CD14-positive monocyte (primary cell): ENCODE results near the gene LTBP2. TPM values are rescaled to one million over a fixed set of nuclear protein-coding genes. Genes with fewer than 3 reads are reported as not detected.
A peak's percentile ranks its signal among the peaks of the same experiment; 100 is the strongest.

ENCODE experiments used
- DNase-seq, 3 donors: peaks; one replicate each; pipeline ENCODE4 v3.0.0-alpha.2; 2011 to 2022
- H2AFZ ChIP-seq: 2 replicates; pipeline ENCODE4 v1.6.0; 2012; ENCODE audit warnings: mild to moderate bottlenecking, low read depth, low read length, inconsistent platforms; ENCODE audit not compliant: insufficient read depth, poor library complexity, severe bottlenecking
- H3K27ac ChIP-seq, 2 donors: 1 replicate in 1 of 2; 2 replicates in 1 of 2; pipeline ENCODE4 v1.5.1; 2012 to 2013; ENCODE audit warnings: low read length in 2 of 2, control low read depth in 1 of 2, inconsistent platforms in 1 of 2, low read depth in 1 of 2, mild to moderate bottlenecking in 1 of 2
- H3K27me3 ChIP-seq, 2 donors: one replicate each; pipeline versions ENCODE4 v1.6.0 to v1.6.1; 2011 to 2013; ENCODE audit warnings: low read length in 2 of 2; ENCODE audit not compliant: control insufficient read depth in 2 of 2, insufficient read depth in 2 of 2
- H3K36me3 ChIP-seq, 2 donors: replicated peaks in 1 of 2; 1 replicate in 1 of 2; 2 replicates in 1 of 2; pipeline versions ENCODE4 v1.5.1 to v1.6.1; 2012 to 2013; ENCODE audit warnings: low read length in 2 of 2, control low read depth in 1 of 2, inconsistent platforms in 1 of 2, mild to moderate bottlenecking in 1 of 2; ENCODE audit not compliant: insufficient read depth in 2 of 2, control insufficient read depth in 1 of 2
- H3K4me1 ChIP-seq, 2 donors: 1 replicate in 1 of 2; 2 replicates in 1 of 2; pipeline versions ENCODE4 v1.5.1 to v1.6.1; 2012 to 2013; ENCODE audit warnings: low read length in 2 of 2, control low read depth in 1 of 2, inconsistent platforms in 1 of 2, mild to moderate bottlenecking in 1 of 2, moderate library complexity in 1 of 2; ENCODE audit not compliant: insufficient read depth in 2 of 2, control insufficient read depth in 1 of 2
- H3K4me2 ChIP-seq: replicated peaks from 2 replicates; pipeline ENCODE3; 2012; ENCODE audit warnings: low read length, moderate library complexity, mild to moderate bottlenecking; ENCODE audit not compliant: poor library complexity, severe bottlenecking; ENCODE audit errors: extremely low read depth
- H3K4me3 ChIP-seq, 3 experiments: fragments of 200-600 bp in 1 of 3; sonication (generic) in 1 of 3; replicated peaks in 1 of 3; 1 replicate in 2 of 3; 2 replicates in 1 of 3; pipeline ENCODE4 v1.5.1; 2011 to 2013; ENCODE audit warnings: low read length in 3 of 3, mild to moderate bottlenecking in 3 of 3, control low read depth in 2 of 3, low read depth in 2 of 3, inconsistent platforms in 1 of 3, moderate library complexity in 1 of 3
- H3K79me2 ChIP-seq: 2 replicates; pipeline ENCODE4 v1.6.0; 2012; ENCODE audit warnings: mild to moderate bottlenecking, control low read depth, inconsistent platforms, low read length, moderate library complexity; ENCODE audit not compliant: insufficient read depth
- H3K9ac ChIP-seq: 2 replicates; pipeline ENCODE4 v1.6.0; 2017; ENCODE audit warnings: low read length, mild to moderate bottlenecking; ENCODE audit not compliant: insufficient read depth, poor library complexity, severe bottlenecking
- H3K9me3 ChIP-seq, 2 donors: replicated peaks in 1 of 2; 1 replicate in 1 of 2; 2 replicates in 1 of 2; pipeline versions ENCODE4 v1.5.1 to v1.6.1; 2012 to 2013; ENCODE audit warnings: low read length in 2 of 2, control low read depth in 1 of 2; ENCODE audit not compliant: control insufficient read depth in 1 of 2, insufficient read depth in 1 of 2
- H4K20me1 ChIP-seq: 2 replicates; pipeline ENCODE4 v1.6.0; 2012; ENCODE audit warnings: mild to moderate bottlenecking, low read length, control low read depth, moderate library complexity; ENCODE audit not compliant: insufficient read depth
- H3K27ac Mint-ChIP-seq, 7 donors: one replicate each; pipeline ENCODE4 v1.8.0; 2020; ENCODE audit warnings: mild to moderate bottlenecking in 7 of 7, mixed read lengths in 7 of 7, moderate library complexity in 6 of 7, inconsistent platforms in 2 of 7
- H3K27me3 Mint-ChIP-seq, 3 donors: one replicate each; pipeline ENCODE4 v1.8.0; 2021 to 2022; ENCODE audit warnings: low read depth in 3 of 3, mild to moderate bottlenecking in 3 of 3, mixed read lengths in 3 of 3, moderate library complexity in 3 of 3, inconsistent platforms in 1 of 3
- H3K36me3 Mint-ChIP-seq, 2 donors: one replicate each; pipeline ENCODE4 v1.8.0; 2020; ENCODE audit warnings: mixed read lengths in 2 of 2, inconsistent platforms in 1 of 2, mild to moderate bottlenecking in 1 of 2
- H3K4me1 Mint-ChIP-seq: one replicate; pipeline ENCODE4 v1.8.0; 2020; ENCODE audit warnings: mild to moderate bottlenecking, mixed read lengths
- H3K4me3 Mint-ChIP-seq, 2 donors: one replicate each; pipeline ENCODE4 v1.8.0; 2020; ENCODE audit warnings: mild to moderate bottlenecking in 2 of 2, mixed read lengths in 2 of 2, moderate library complexity in 1 of 2
- H3K9me3 Mint-ChIP-seq, 7 donors: one replicate each; pipeline ENCODE4 v1.8.0; 2020 to 2022; ENCODE audit warnings: mixed read lengths in 7 of 7, mild to moderate bottlenecking in 6 of 7, moderate library complexity in 6 of 7, inconsistent platforms in 2 of 7
- WGBS: methylation state at CpG from one replicate; pipeline ENCODE4 v1.1.5; 2013; ENCODE audit warnings: missing lambda C conversion rate; ENCODE audit not compliant: insufficient coverage; 5-methylcytosine and 5-hydroxymethylcytosine counted together
- intact Hi-C, 2 donors: fragments of 100-400 bp; cut with micrococcal nuclease; formaldehyde crosslinking; loops; one replicate each; pipeline versions ENCODE4 v1.15.0 to v1.15.1; 2023
- polyA plus RNA-seq, 3 donors: library from polyadenylated mRNA; depleted of rRNA in 1 of 3; unstranded in 2 of 3; stranded (reverse) in 1 of 3; fragments of 300-500 nt in 2 of 3; fragments of >200 nt in 1 of 3; fragmentation: Illumina TruSeq in 2 of 3; gene quantifications; 1 replicate in 2 of 3; 2 replicates in 1 of 3; pipeline ENCODE4 v1.2.3, GENCODE V29; 2012 to 2021
- TF ChIP-seq, protein P1 (sequence below): fragments of 200-600 bp; IDR thresholded peaks from one replicate; pipeline ENCODE4 v1.8.0; 2022; ENCODE audit warnings: antibody characterized with exemption, mild to moderate bottlenecking

The LTBP2 gene
- polyA plus RNA-seq, 3 donors, result 0.04 to 0.24 (median 0.11) TPM

DNA sequence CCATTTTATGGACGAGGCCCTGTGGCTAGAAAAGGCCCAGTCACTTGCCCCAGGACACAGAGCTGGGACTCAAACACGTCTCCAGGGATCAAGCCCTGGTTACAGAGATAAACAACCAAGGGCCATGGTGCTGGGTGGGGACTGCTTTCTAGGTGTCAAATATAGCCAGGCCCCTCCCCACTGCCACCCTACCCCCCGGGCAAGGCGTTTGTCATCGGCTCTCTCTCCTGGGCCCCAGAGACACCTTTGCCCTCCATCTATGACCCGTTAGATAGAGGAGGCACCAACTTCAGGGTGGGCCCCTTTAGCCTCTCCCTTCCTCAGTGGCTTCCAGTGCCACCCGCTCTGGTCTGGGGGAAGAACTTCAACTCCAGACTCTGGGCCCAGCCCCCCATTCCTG lies 18.0 kb downstream of the LTBP2 start:
- no peaks in the 10 kb centered on the region for H3K79me2 ChIP-seq
- TF ChIP-seq, protein P1, sequence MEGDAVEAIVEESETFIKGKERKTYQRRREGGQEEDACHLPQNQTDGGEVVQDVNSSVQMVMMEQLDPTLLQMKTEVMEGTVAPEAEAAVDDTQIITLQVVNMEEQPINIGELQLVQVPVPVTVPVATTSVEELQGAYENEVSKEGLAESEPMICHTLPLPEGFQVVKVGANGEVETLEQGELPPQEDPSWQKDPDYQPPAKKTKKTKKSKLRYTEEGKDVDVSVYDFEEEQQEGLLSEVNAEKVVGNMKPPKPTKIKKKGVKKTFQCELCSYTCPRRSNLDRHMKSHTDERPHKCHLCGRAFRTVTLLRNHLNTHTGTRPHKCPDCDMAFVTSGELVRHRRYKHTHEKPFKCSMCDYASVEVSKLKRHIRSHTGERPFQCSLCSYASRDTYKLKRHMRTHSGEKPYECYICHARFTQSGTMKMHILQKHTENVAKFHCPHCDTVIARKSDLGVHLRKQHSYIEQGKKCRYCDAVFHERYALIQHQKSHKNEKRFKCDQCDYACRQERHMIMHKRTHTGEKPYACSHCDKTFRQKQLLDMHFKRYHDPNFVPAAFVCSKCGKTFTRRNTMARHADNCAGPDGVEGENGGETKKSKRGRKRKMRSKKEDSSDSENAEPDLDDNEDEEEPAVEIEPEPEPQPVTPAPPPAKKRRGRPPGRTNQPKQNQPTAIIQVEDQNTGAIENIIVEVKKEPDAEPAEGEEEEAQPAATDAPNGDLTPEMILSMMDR, result no peak
- 100% methylated on average over 2 of the region's 7 CpGs for WGBS

GRCh38 chr14:74593241-74593953 lies 18.6 kb downstream of the LTBP2 start:
- Mint-ChIP-seq H3K36me3 (no peaks in the 10 kb centered on the region), H3K4me3 (peak overlapping the region; percentile 11 to 39), H3K27me3 (peaks cover 0 to 3% (median 2%) of the 10 kb centered on the region in 3 donors), H3K4me1 (peaks cover 17% of the 10 kb centered on the region), H3K9me3 (no peaks in the 10 kb centered on the region), H3K27ac (peak overlapping the region; percentile 10 to 85 (median 66))
- peaks cover 17 to 20% of the 10 kb centered on the region in 2 donors for H3K4me1 ChIP-seq
- H3K27me3 ChIP-seq, result no peaks in the 10 kb centered on the region
- peak overlapping the region; percentile 41 for H2AFZ ChIP-seq
- peak overlapping the region; percentile 48 for H3K4me2 ChIP-seq
- no peaks in the 10 kb centered on the region for H4K20me1 ChIP-seq
- no peaks in the 10 kb centered on the region for H3K36me3 ChIP-seq
- intact Hi-C loops, result no loop called here
- no peaks in the 10 kb centered on the region for H3K9me3 ChIP-seq
- no peak overlapping the region for H3K9ac ChIP-seq
- WGBS, result 91% methylated on average over 4 of the region's 10 CpGs
- TF ChIP-seq, protein P1, result no peak
- H3K79me2 ChIP-seq, result no peaks in the 10 kb centered on the region
- H3K27ac ChIP-seq, result peak overlapping the region; percentile 55 to 80
- DNase-seq, result no peak
- peak overlapping the region in 1 of 3 experiments; percentile 22 for H3K4me3 ChIP-seq

More for the DNA sequence above, 18.0 kb downstream of the LTBP2 start:
- Histone ChIP-seq H4K20me1 (no peaks in the 10 kb centered on the region), H3K36me3 (no peaks in the 10 kb centered on the region), H2AFZ (no peak overlapping the region), H3K27me3 (no peaks in the 10 kb centered on the region), H3K9me3 (no peaks in the 10 kb centered on the region), H3K4me1 (peaks cover 17 to 20% of the 10 kb centered on the region in 2 donors), H3K27ac (no peak overlapping the region), H3K4me3 (no peak overlapping the region), H3K4me2 (no peak overlapping the region), H3K9ac (no peak overlapping the region)
- Mint-ChIP-seq H3K27me3 (peaks cover 0 to 3% (median 2%) of the 10 kb centered on the region in 3 donors), H3K4me3 (no peak overlapping the region), H3K9me3 (no peaks in the 10 kb centered on the region), H3K27ac (peak overlapping the region in 1 of 7 donors; percentile 70), H3K36me3 (no peaks in the 10 kb centered on the region), H3K4me1 (peaks cover 17% of the 10 kb centered on the region)
- DNase-seq, result no peak
- intact Hi-C loops, result no loop called here
